Neuron (in vitro differentiated cells): ENCODE results near the gene MRGPRD.

Experiments
- H2AFZ ChIP-seq: one replicate; pipeline ENCODE4 v1.6.1; 2013; ENCODE audit warnings: low read depth, mild to moderate bottlenecking, inconsistent platforms, low read length, moderate library complexity
- H3K27me3 ChIP-seq: one replicate; pipeline ENCODE4 v1.6.1; 2013; ENCODE audit warnings: low read length; ENCODE audit not compliant: insufficient read depth
- H3K36me3 ChIP-seq: one replicate; pipeline ENCODE4 v1.6.1; 2013; ENCODE audit warnings: low read length; ENCODE audit not compliant: insufficient read depth
- H3K4me1 ChIP-seq: one replicate; pipeline ENCODE4 v1.6.1; 2013; ENCODE audit warnings: low read length; ENCODE audit not compliant: insufficient read depth
- H3K4me3 ChIP-seq: 2 replicates; pipeline ENCODE4 v1.5.1; 2013; ENCODE audit warnings: mild to moderate bottlenecking, low read length, moderate library complexity
- H3K9me3 ChIP-seq: one replicate; pipeline ENCODE4 v1.6.1; 2013; ENCODE audit warnings: low read length

MRGPRD gene

GRCh38 chr11:68980776-68981065 lies at the start of gene MRGPRD:
MRGPRD (minus strand) TSS chr11:68980986; CDS start chr11:68980986, 0 bp downstream.
- Histone ChIP-seq H2AFZ (no peak within 1 kb of the TSS), H3K9me3 (no peaks in the 10 kb centered on the region), H3K27me3 (no peaks in the 10 kb centered on the region), H3K36me3 (no peaks in the 10 kb centered on the region), H3K4me1 (no peaks in the 10 kb centered on the region), H3K4me3 (no peak within 1 kb of the TSS)

DNA sequence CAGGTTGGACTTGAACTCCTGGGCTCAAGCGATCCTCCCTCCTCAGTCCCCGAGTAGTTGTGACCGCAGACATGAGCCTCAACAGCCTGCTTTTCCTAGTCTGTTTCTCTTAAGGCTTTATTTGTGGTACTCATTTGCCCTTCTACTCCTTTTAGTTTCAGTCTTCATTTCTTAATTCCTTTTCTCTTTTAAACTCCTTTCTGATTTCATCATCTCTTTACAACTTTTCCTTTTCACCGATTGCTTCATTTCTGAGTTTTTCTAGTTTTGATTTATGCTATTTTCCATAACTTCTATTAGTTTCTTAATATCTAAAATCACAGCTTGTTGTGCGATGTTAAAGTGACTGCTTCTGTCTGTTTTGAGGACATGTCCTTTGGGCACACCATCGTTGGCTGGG lies 49.5 kb upstream of the MRGPRD start:
- Histone ChIP-seq H3K9me3 (peaks cover 2% of the 10 kb centered on the region), H3K27me3 (peaks cover 5% of the 10 kb centered on the region), H2AFZ (no peak overlapping the region)

DNA sequence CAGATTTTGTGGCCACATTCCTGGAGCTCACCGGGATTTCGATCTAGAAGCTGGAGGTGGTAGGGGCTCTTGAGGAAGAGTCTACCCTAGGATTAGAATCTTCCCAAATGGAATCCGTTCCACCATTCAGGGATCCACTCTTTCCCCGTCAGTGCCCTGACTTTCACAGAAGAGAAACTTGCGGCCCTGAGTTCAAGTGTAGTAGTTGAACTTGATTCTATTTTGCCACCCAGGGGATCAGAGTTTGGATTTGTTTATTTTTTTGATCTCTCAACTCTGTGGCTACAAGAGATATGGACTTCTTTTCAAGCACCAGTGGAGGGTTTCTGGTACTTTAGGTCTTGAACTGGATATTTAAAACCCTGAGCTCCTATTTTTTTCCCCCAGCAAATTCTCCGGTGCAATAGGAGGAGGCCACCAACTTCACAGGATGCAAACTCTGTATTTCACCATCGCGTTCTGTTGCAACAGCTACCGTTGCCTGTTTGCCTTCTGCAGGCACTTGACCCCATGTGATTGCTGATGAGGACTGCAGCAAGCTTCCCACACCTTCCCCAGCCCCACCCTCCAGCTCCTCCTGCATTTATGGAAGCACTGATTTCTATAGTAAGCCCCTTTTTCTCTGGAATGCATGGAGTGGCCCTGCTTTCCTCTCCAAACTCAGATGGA lies 47.1 kb upstream of the MRGPRD start:
- Histone ChIP-seq H3K9me3 (peaks cover 2% of the 10 kb centered on the region), H3K36me3 (no peaks in the 10 kb centered on the region), H3K4me3 (no peak overlapping the region), H3K4me1 (no peaks in the 10 kb centered on the region), H3K27me3 (peaks cover 5% of the 10 kb centered on the region), H2AFZ (no peak overlapping the region)

More for the DNA sequence above, 49.5 kb upstream of the MRGPRD start:
- no peak overlapping the region for H3K4me3 ChIP-seq
- peaks cover 2% of the 10 kb centered on the region for H3K4me1 ChIP-seq
- no peaks in the 10 kb centered on the region for H3K36me3 ChIP-seq

GRCh38 chr11:69024509-69024908 lies 43.7 kb upstream of the MRGPRD start:
- no peaks in the 10 kb centered on the region for H3K27me3 ChIP-seq
- H3K36me3 ChIP-seq, result no peaks in the 10 kb centered on the region
- H2AFZ ChIP-seq, result no peak overlapping the region
- H3K9me3 ChIP-seq, result peaks cover 2% of the 10 kb centered on the region
- H3K4me1 ChIP-seq, result no peaks in the 10 kb centered on the region
- H3K4me3 ChIP-seq, result no peak overlapping the region

DNA sequence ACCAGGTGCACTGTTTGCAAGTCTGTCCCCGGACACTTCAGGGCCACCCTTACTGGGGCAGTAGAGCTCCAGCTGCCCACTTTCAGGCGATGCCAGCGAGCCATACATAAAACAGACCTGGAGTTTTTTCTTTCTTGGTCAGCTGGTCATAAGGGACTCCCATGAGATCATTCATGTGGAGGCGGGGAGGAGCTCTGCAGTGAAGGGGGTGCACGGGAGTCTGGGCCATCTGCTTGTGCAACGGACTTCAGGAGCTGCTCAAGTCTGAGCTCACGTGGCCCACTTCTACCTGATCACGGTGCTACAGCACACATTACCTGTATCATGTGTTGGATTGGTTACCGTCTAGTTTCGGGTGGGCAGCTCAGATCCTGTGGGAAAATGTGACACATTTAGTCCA lies 41.5 kb upstream of the MRGPRD start:
- no peaks in the 10 kb centered on the region for H3K4me1 ChIP-seq
- no peaks in the 10 kb centered on the region for H3K36me3 ChIP-seq
- H3K27me3 ChIP-seq, result no peaks in the 10 kb centered on the region
- no peak overlapping the region for H2AFZ ChIP-seq
- peaks cover 2% of the 10 kb centered on the region for H3K9me3 ChIP-seq
- H3K4me3 ChIP-seq, result no peak overlapping the region

DNA sequence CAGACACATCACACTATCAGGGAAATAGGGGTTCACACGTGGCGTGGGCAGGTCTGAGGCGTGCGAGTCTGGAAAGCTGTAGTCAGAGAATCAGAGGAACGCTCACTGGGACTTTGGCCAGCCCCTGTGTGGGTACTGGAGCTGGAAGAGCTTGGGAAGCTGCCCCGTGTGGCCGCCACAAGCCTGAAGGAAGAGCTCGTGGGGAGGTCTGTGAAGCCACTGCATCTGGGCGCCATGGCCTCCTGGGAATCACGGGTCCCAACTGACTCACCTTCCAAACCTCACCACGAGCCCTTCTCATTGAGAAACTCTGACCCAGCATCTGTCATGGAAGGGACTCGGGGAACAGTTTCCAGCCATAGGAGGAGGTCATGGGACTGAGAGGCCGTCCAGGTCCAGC lies 38.1 kb upstream of the MRGPRD start:
- no peak overlapping the region for H2AFZ ChIP-seq
- H3K36me3 ChIP-seq, result no peaks in the 10 kb centered on the region
- H3K4me1 ChIP-seq, result peaks cover 10% of the 10 kb centered on the region
- H3K27me3 ChIP-seq, result peaks cover 3% of the 10 kb centered on the region
- peaks cover 2% of the 10 kb centered on the region for H3K9me3 ChIP-seq
- no peak overlapping the region for H3K4me3 ChIP-seq

DNA sequence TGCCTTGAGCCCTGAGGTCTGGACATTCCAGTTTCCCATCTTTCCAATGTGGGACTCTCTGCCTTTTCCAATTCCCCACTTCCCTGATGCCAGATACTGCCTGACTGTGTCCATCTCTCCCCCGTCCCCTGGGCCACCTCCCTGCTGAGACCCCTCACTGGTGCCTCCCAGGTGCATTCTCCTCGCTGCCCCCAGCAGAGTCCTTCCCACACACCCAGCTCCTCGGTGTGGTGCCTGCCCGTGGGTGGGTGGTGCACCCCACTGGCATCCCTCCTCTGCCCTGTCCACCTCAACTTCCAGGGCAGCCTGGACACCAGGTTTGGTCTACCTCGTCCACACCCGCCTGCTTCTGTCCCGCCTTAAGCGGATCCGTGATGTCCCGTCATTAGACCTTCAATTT lies 37.2 kb upstream of the MRGPRD start:
- no peaks in the 10 kb centered on the region for H3K36me3 ChIP-seq
- H2AFZ ChIP-seq, result no peak overlapping the region
- H3K9me3 ChIP-seq, result peaks cover 2% of the 10 kb centered on the region
- H3K4me3 ChIP-seq, result no peak overlapping the region
- H3K4me1 ChIP-seq, result peaks cover 20% of the 10 kb centered on the region
- peaks cover 7% of the 10 kb centered on the region for H3K27me3 ChIP-seq

- Histone ChIP-seq H3K9me3 (peaks cover 2% of the 10 kb centered on the region), H2AFZ (no peak overlapping the region), H3K4me3 (no peak overlapping the region), H3K36me3 (no peaks in the 10 kb centered on the region), H3K27me3 (peaks cover 29% of the 10 kb centered on the region), H3K4me1 (peaks cover 31% of the 10 kb centered on the region)
Observed at GRCh38 chr11:69014898-69015549, 34.2 kb upstream of the MRGPRD start.

GRCh38 chr11:69014084-69014851 lies 33.5 kb upstream of the MRGPRD start:
- Histone ChIP-seq H3K4me1 (peaks cover 33% of the 10 kb centered on the region), H3K4me3 (no peak overlapping the region), H3K27me3 (peaks cover 36% of the 10 kb centered on the region), H3K9me3 (peaks cover 2% of the 10 kb centered on the region), H3K36me3 (no peaks in the 10 kb centered on the region), H2AFZ (no peak overlapping the region)

DNA sequence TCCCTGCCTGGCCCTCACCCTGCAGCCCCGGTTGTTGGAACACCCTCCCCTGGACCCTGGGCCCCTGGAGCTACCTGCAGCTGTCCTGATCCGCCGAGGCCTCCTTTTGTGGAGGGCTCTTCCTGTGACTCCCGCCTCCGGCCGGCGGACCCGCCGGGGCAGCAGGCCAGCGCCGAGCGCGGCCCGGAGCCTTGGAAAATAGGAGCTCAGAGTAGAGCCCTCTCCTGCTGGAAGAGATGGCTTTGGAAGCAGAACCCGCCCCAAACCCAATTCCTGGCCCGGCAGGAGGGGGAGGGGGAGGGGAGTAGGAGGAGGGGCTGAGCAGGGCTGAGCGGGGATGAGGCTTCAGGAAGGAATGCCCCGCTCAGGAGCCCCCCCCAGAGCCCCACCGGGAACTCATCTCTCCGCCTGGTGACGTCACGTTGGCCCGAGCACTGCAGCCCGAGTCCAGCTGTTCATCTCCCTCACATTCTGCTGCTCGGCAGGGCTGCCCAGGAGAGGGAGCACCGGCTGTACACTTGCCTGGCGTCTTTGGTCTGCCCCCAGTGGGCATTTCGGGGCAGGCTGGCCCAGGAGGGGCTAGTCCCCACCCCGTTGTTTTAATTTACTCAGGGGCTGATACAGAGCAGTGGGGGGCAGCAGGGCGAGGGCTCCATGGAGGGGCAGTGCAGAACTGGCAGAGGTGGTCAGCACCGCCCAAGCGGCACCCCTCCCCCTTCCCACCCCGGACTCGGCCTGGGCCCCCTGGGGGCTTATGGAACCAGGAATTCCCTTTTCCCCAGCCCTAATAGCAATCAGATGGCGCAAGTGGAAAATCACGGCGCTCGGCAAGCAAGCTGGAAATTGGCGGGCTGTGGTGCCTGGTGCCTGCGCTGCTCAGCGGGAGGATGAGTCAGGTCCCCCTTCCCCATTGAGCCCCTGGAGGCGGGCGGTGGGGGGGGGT lies 32.5 kb upstream of the MRGPRD start, which contains the start of gene MRGPRF:
MRGPRF (minus strand) TSS at position 238 of the 943 bp plus-strand sequence. CDS start 3,345 bp downstream, outside the sequence.
- Histone ChIP-seq H2AFZ (no peak within 1 kb of the TSS), H3K4me3 (no peak within 1 kb of the TSS), H3K9me3 (peaks cover 2% of the 10 kb centered on the region), H3K27me3 (peaks cover 46% of the 10 kb centered on the region), H3K4me1 (peaks cover 43% of the 10 kb centered on the region), H3K36me3 (no peaks in the 10 kb centered on the region)

DNA sequence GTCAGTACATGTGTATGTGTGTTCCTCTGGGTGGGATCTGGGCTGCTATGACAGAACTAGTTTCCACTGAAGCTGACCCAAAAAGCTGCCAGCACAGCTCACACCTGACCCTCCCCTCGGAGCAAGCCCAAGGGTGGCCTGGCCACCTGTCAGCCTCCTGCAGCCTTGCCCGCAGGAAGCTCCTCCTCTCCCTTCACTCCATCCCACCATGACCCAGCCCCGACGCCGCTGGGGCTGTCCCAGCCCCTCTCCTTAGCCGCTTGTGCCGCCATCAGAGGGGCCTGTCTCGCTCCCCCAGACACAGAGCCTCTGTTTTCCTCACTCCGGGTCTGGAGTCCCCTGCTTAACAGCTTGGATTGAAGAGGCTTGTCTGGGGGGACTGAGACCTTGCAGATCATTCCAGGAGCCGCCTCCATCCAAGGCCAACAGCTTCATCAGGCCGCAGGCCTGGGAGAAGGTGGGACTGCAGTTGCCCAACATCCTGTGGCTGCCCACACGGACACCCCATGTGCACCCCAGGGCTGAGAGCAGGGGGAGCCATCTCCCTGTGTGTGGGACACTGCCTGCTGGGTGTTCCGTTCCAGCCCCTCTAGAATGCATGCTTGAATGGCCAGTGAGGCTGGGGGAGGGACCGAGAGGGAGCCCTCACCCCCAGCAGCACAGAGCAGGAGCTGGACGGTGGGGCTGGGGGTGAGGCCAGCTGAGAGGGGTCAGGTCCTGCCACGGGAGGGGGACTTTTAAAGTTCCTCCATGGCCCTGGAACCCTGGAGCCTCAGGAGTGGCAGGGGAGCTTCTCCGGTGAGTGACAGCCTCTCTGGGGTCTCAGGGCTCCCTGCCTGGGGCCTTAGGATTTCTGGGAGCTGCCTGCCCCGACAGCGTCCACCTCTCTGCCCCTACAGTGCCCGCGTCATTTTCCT lies 31.6 kb upstream of the MRGPRD start:
- peaks cover 47% of the 10 kb centered on the region for H3K4me1 ChIP-seq
- H3K9me3 ChIP-seq, result peaks cover 2% of the 10 kb centered on the region
- no peak overlapping the region for H2AFZ ChIP-seq
- no peaks in the 10 kb centered on the region for H3K36me3 ChIP-seq
- H3K27me3 ChIP-seq, result peaks cover 54% of the 10 kb centered on the region
- H3K4me3 ChIP-seq, result no peak overlapping the region

- Histone ChIP-seq H2AFZ (no peak overlapping the region), H3K9me3 (no peaks in the 10 kb centered on the region), H3K4me3 (no peak overlapping the region), H3K36me3 (no peaks in the 10 kb centered on the region), H3K27me3 (peaks cover 56% of the 10 kb centered on the region), H3K4me1 (peaks cover 47% of the 10 kb centered on the region)
Observed at GRCh38 chr11:69011624-69012091, 30.9 kb upstream of the MRGPRD start.
